Spinal cord (tissue), 10 donors: ENCODE data around the gene MAGI1. TPM values are rescaled to one million over a fixed set of nuclear protein-coding genes. Genes with fewer than 3 reads are reported as not detected.
A peak's percentile ranks its signal among the peaks of the same experiment; 100 is the strongest.

Experiments
- DNase-seq, 6 donors: peaks; one replicate each; pipeline versions ENCODE4 v3.0.0 to v3.0.0-alpha.2; 2013 to 2015; ENCODE audit warnings: low spot score in 6 of 6, low read depth in 4 of 6
- H3K27ac ChIP-seq: one replicate; pipeline ENCODE4 v1.5.1; 2013; ENCODE audit warnings: low read depth, low read length, control low read depth
- H3K27me3 ChIP-seq: one replicate; pipeline ENCODE4 v1.6.1; 2013; ENCODE audit warnings: low read length; ENCODE audit not compliant: control insufficient read depth, insufficient read depth
- H3K36me3 ChIP-seq: one replicate; pipeline ENCODE4 v1.6.1; 2013; ENCODE audit warnings: low read length; ENCODE audit not compliant: control insufficient read depth, insufficient read depth
- H3K4me1 ChIP-seq: one replicate; pipeline ENCODE4 v1.6.1; 2013; ENCODE audit warnings: low read length; ENCODE audit not compliant: control insufficient read depth, insufficient read depth
- H3K4me3 ChIP-seq: one replicate; pipeline ENCODE4 v1.5.1; 2013; ENCODE audit warnings: low read depth, low read length, control low read depth
- H3K9me3 ChIP-seq: one replicate; pipeline ENCODE4 v1.6.1; 2013; ENCODE audit warnings: low read length; ENCODE audit not compliant: control insufficient read depth, insufficient read depth
- WGBS: methylation state at CpG from one replicate; pipeline ENCODE4 v1.1.5; 2013; ENCODE audit warnings: missing lambda C conversion rate; ENCODE audit not compliant: insufficient coverage; 5-methylcytosine and 5-hydroxymethylcytosine counted together
- polyA plus RNA-seq, 2 donors: library from polyadenylated mRNA; unstranded; fragments of 120-200 nt; gene quantifications; one replicate each; pipeline ENCODE4 v1.2.1, GENCODE V29; 2013; ENCODE audit not compliant: insufficient read length in 2 of 2
- total RNA-seq, 2 donors: library from RNA; depleted of rRNA in 1 of 2; stranded (reverse); fragments of 120-200 nt in 1 of 2; fragments of >200 nt in 1 of 2; gene quantifications; one replicate each; pipeline versions ENCODE4 v1.2.3 to v1.2.4, GENCODE V29; 2013 to 2014
- donor health status: healthy.

Gene MAGI1
- total and polyA plus RNA-seq, 4 donors: 41.5 to 86.3 (median 62.7) TPM

DNA sequence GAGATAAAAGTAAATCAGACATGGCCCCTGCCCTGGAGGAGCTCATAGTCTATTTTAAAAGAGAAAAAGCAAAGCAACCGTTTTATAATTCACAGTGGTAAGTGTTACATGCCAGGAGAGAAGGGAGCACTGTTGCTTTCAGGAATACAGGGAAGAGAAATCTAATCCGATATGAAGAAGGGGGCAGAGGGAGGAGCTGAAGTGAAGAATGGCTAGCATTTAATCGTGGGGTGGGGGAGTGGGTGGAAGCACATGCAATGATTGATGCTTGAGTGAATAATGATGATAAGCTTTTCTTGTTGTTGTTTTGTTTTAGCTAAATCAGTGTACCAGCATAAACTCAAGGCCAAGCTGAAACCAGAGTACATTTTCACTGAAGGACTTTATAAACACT is 629.5 kb downstream of the MAGI1 start:
- Histone ChIP-seq H3K36me3 (no peaks in the 10 kb centered on the region), H3K9me3 (no peaks in the 10 kb centered on the region), H3K27ac (peak overlapping the region; percentile 37), H3K4me3 (no peak overlapping the region), H3K27me3 (no peaks in the 10 kb centered on the region), H3K4me1 (peaks cover 3% of the 10 kb centered on the region)
- 13% methylated on average over 2 of the region's 3 CpGs for WGBS
- peak in 1 of 6 donors; percentile 20 for DNase-seq

DNA sequence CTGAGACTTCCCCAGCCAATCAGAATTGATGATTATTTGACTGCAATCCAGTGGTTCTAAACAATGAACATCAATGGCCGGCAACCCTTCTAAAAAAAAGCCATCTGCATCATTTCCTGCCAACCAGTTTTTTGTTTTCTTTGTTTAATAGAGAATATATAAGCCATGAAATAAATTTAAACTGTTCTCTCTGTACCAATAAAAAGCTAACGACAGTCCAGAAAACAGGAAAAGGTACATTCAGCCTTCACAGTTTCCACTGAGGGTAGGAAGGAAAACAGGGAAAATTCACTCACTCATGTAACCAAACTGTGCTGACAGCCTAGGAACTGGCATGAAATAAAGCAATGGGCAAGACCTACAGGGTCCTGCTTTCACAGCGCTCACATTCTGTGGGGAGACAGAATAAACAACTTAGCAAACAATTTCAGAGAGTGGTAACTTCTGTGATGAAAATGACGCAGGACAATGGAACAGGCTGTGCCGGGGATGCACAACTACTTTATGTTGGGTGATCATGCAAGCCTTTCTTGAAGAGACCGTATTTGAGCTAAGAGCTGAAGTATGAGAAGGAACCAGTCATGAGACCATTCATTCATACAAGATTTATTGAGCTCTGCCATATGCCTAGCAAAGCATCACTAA is 630.1 kb downstream of the MAGI1 start:
- WGBS: 51% methylated on average over 3 of the region's 6 CpGs
- Histone ChIP-seq H3K4me3 (no peak overlapping the region), H3K27me3 (no peaks in the 10 kb centered on the region), H3K9me3 (no peaks in the 10 kb centered on the region), H3K27ac (peak overlapping the region; percentile 37), H3K36me3 (no peaks in the 10 kb centered on the region), H3K4me1 (peaks cover 3% of the 10 kb centered on the region)
- DNase-seq: no peak

DNA sequence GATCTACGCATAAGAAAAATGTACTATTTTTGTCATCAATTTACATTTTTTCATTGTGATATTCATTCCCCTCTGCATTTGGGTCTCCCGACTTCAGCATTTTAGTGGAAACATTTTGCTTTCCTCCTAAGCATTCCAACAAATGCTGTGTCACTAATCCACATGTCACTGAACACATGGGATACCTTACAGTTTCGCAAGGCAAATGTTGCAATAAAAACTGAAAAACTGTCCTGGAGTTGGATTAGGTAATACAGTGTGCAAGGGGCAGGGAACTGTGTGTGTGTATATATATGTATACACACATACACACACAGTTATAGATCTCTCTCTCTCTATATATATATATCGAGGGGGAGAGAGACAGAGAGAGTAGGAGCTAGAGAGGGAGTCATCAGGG is 632.2 kb downstream of the MAGI1 start:
- Histone ChIP-seq H3K4me1 (peaks cover 7% of the 10 kb centered on the region), H3K27ac (no peak overlapping the region), H3K4me3 (no peak overlapping the region), H3K9me3 (no peaks in the 10 kb centered on the region), H3K27me3 (no peaks in the 10 kb centered on the region), H3K36me3 (no peaks in the 10 kb centered on the region)
- no peak for DNase-seq
- WGBS: 100% methylated on average over 1 of the region's 4 CpGs

DNA sequence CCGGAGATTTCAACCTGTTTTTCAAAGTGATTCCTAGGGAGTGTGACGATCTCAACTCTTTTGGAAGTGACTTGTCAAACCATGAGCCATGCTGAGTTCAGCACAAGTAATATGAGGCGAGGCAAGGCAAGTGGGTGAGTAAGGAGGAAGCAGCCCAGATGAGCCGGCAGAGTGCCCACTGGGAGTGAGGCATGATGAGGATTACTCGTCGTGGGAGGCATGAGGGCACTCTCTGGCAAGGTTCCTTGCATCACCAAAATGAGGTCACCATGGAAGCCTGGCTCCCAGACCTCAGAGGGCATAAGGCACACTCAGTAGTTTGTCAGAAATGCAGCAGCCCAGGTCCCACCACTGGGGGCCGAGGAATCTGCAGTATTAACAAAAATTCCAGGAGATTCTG is 636.1 kb downstream of the MAGI1 start:
- peaks cover 11% of the 10 kb centered on the region for H3K4me1 ChIP-seq
- 39% methylated on average over 6 of the region's 7 CpGs for WGBS
- H3K9me3 ChIP-seq: no peaks in the 10 kb centered on the region
- H3K27me3 ChIP-seq: no peaks in the 10 kb centered on the region
- H3K36me3 ChIP-seq: no peaks in the 10 kb centered on the region
- peak in 2 of 6 donors; percentile 21 to 45 for DNase-seq
- no peak overlapping the region for H3K4me3 ChIP-seq
- peak overlapping the region; percentile 18 for H3K27ac ChIP-seq

DNA sequence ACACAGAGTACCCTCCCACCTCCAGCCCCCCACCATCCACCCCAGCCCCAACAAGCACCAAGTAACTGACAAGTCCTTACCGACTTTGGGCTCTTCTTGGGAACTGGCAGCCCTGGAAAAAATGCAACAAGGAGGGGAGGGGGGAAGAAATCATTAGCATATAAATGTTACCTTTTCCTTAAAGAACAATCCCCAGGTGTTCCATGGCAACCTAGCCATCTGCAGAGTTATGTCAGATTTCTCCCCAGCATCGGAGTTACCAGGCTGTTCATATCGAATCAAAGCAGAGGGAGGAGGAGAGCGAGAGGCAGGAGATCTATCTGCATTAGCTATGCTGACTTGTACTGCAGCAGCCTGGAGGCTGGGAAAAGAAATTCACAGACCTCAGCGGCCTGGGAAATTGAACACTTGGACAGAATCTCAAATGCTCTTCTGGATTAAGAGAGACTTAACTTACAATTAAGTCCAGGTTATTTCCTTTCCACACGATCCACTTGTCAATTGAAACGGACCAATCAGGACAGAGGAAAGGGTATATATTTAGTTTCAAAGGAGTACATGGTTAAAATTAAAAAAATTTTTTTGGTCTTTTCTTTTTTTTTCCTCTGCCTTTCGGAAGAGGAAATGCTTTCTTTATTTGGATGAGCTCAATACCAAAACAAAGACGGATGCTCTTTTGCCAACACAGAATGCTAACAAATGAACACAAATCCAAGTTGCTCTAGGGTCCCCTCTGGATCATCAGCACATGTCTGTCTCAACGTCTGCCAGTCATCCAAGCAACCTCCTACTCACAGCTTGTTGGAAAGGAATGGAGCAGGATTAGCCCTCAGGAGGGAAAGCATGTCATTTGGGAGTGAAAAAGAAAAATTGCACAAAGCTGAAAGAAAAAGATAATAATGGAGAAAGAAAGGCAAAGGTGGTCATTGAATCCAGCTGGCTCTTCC is 637.1 kb downstream of the MAGI1 start:
- 18% methylated on average over 4 of the region's 10 CpGs for WGBS
- Histone ChIP-seq H3K9me3 (no peaks in the 10 kb centered on the region), H3K27ac (peak overlapping the region; percentile 63), H3K36me3 (no peaks in the 10 kb centered on the region), H3K4me1 (peaks cover 11% of the 10 kb centered on the region), H3K27me3 (no peaks in the 10 kb centered on the region), H3K4me3 (peak overlapping the region; percentile 9)
- peak in 3 of 6 donors; percentile 52 to 94 (median 80) for DNase-seq

DNA sequence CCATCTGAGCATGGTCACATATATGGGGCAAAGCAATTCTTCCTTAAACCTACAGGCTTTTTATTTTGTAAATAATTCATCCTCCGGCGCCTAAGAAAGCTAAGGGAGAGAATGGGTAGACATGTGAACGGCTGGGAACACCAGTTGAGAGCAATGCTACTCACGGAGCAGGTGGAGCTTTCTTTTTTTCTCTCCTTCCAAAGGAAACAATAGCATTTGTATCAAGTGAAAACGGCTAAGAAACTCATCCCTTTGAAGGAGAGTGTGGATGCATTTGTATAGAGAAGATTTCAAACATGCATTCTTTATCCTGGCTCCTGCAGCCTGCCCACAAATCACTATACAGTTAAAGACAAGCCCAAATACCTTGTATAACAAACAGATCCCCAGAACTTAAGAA is 637.8 kb downstream of the MAGI1 start:
- WGBS: no CpG with 5 or more reads among the region's 5 CpGs
- H3K27me3 ChIP-seq: no peaks in the 10 kb centered on the region
- peaks cover under 1% of the 10 kb centered on the region for H3K36me3 ChIP-seq
- peak overlapping the region; percentile 9 for H3K4me3 ChIP-seq
- DNase-seq: peak in 2 of 6 donors; percentile 33 to 80
- no peaks in the 10 kb centered on the region for H3K9me3 ChIP-seq
- H3K4me1 ChIP-seq: peaks cover 11% of the 10 kb centered on the region
- H3K27ac ChIP-seq: no peak overlapping the region

DNA sequence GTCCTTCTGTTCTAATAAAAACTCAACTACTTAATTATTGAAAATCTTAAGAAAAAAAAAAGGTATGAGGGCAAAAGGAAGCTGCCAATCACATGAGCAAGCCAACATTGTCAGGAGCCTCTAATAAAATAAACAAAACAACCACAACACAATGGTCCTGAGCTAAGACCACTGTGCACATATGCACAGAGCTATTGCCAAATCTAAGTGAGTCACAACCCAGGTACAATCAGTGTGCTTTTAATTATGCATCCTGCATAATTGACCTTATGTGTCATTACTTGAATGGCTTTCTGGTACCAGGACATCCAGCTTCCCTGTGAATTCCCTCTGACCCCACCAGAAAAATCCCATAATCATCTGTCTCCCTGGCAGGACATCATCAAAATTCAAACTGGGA is 639.8 kb downstream of the MAGI1 start:
- H3K27me3 ChIP-seq: no peaks in the 10 kb centered on the region

DNA sequence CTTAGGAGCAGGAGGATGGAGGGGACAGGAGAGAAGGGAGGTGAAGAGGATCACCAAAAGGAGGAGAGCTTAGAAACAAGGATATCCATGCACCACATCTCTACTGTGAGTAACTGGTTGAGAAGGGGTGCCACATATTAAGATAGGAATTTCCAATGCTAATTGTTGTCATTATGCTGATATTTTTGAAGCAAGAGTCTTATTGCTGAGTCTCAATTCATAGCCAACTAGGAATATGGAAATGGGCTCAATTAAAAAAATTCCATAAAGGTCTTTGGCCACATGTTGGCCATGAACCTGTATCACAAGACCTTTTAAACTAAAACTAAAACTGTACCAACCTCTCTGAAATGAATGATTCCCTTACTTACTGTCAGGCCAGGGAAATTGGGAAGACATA is 642.6 kb downstream of the MAGI1 start:
- no peak overlapping the region for H3K27ac ChIP-seq
- DNase-seq: no peak
- H3K9me3 ChIP-seq: no peaks in the 10 kb centered on the region
- no peaks in the 10 kb centered on the region for H3K27me3 ChIP-seq
- peaks cover 3% of the 10 kb centered on the region for H3K4me1 ChIP-seq
- no peak overlapping the region for H3K4me3 ChIP-seq
- peaks cover 7% of the 10 kb centered on the region for H3K36me3 ChIP-seq

More for the DNA sequence above, 639.8 kb downstream of the MAGI1 start:
- DNase-seq: peak in 1 of 6 donors; percentile 16
- Histone ChIP-seq H3K4me3 (no peak overlapping the region), H3K27ac (no peak overlapping the region), H3K9me3 (no peaks in the 10 kb centered on the region), H3K36me3 (peaks cover 5% of the 10 kb centered on the region), H3K4me1 (peaks cover 11% of the 10 kb centered on the region)

DNA sequence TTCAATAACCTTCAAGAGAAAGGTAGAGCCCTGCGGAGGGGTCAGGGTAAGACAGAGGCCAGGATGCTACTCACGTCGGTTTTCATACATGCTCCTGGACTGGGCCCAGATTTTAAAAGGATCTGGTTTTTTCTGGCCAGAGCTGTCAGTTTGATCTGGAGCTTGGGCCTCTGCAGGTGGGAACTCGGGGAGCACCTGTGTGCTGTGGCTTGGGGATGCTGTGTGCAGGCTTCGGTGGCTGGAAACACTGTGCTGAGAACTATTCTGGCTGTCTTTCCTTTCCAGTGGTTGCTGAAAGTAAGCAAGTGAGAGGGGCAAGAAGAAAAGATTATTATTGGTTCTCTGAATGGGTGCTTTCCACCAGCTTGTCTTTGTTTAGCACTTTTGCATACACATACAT is 647.6 kb downstream of the MAGI1 start:
- Histone ChIP-seq H3K4me3 (no peak overlapping the region), H3K27me3 (no peaks in the 10 kb centered on the region), H3K9me3 (no peaks in the 10 kb centered on the region), H3K4me1 (no peaks in the 10 kb centered on the region), H3K36me3 (peaks cover 19% of the 10 kb centered on the region), H3K27ac (no peak overlapping the region)
- whole genome bisulfite sequencing: 70% methylated on average over 5 of the region's 5 CpGs
- DNase-seq: no peak
